Heart right ventricle (tissue), 16 donors: ENCODE results near the gene DRP2. TPM values are rescaled to one million over a fixed set of nuclear protein-coding genes. Genes with fewer than 3 reads are reported as not detected.

Experiments
- ATAC-seq, 8 donors: fragments of 200-7000 bp; cut with Tn5 transposase; one replicate each; pipeline ENCODE4 v1.9.1; 2020; ENCODE audit warnings: mild to moderate bottlenecking in 8 of 8, moderate library complexity in 8 of 8, moderate number of reproducible peaks in 1 of 8
- DNase-seq, 2 donors: peaks; one replicate each; pipeline ENCODE4 v3.0.0-alpha.2; 2020
- H3K27ac ChIP-seq, 10 donors: fragments of 200-600 bp; sonication (generic) in 2 of 10; one replicate each; pipeline versions ENCODE4 v1.5.0 to v1.8.0; 2020 to 2022; ENCODE audit warnings: mild to moderate bottlenecking in 3 of 10
- H3K27me3 ChIP-seq, 7 donors: fragments of 200-600 bp; one replicate each; pipeline ENCODE4 v1.8.0; 2021 to 2022; ENCODE audit warnings: mild to moderate bottlenecking in 2 of 7
- H3K36me3 ChIP-seq, 9 donors: fragments of 200-600 bp; sonication (generic) in 1 of 9; one replicate each; pipeline versions ENCODE4 v1.5.0 to v1.8.0; 2020 to 2022; ENCODE audit warnings: mild to moderate bottlenecking in 2 of 9
- H3K4me1 ChIP-seq, 9 donors: fragments of 200-600 bp; sonication (generic) in 1 of 9; one replicate each; pipeline versions ENCODE4 v1.5.0 to v1.8.0; 2020 to 2022; ENCODE audit warnings: mild to moderate bottlenecking in 4 of 9
- H3K4me3 ChIP-seq, 10 donors: fragments of 200-600 bp; sonication (generic) in 2 of 10; one replicate each; pipeline versions ENCODE4 v1.5.0 to v1.8.0; 2020 to 2022; ENCODE audit warnings: mild to moderate bottlenecking in 7 of 10, moderate library complexity in 2 of 10
- H3K9me3 ChIP-seq, 11 donors: fragments of 200-600 bp in 10 of 11; sonication (generic) in 2 of 11; one replicate each; pipeline versions ENCODE4 v1.5.0 to v1.8.0; 2013 to 2022; ENCODE audit warnings: mild to moderate bottlenecking in 2 of 11, control low read depth in 1 of 11, moderate library complexity in 1 of 11
- CTCF ChIP-seq, 9 donors: fragments of 200-600 bp; sonication (generic) in 2 of 9; IDR thresholded peaks; one replicate each; pipeline versions ENCODE4 v1.5.0 to v1.8.0; 2021 to 2022; ENCODE audit warnings: antibody characterized with exemption in 9 of 9, mild to moderate bottlenecking in 5 of 9, moderate library complexity in 1 of 9
- WGBS, 2 donors: extraction: QIAGEN DNeasy Blood & Tissue Kit; methylation state at CpG; one replicate each; pipeline ENCODE4 v1.1.7; 2013; ENCODE audit warnings: inconsistent platforms in 1 of 2; 5-methylcytosine and 5-hydroxymethylcytosine counted together
- intact Hi-C, 10 donors: fragments of 100-400 bp; cut with DNase I; formaldehyde crosslinking; loops; one replicate each; pipeline versions ENCODE4 v1.11.1 to v1.14.2; 2022
- polyA plus RNA-seq, 2 donors: library from polyadenylated mRNA; stranded (reverse); fragments of 200-250 nt; gene quantifications; one replicate each; pipeline ENCODE4 v1.2.3, GENCODE V29; 2013
- total RNA-seq, 10 donors: library from RNA; stranded (reverse); fragmentation: NEBNext Ultra II Directional in 3 of 10; extraction: Animal tissue kit (Norgen Biotek cat#: 25700) in 3 of 10; gene quantifications; one replicate each; pipeline versions ENCODE4 v1.2.1 to v1.2.4, GENCODE V29; 2021 to 2023
- donor health status: Arrhythmogenic right ventricular cardiomyopathy.
- donor health status: ischemic (EF 13 %, LVEDD 7.1; RV severe dilation, severe dysfunction).
- donor health status: healthy with polysubstance abuse.
- donor health status: DM: no; HTN: yes; CAD: no.
- donor health status: DM: no; HTN: no; CAD: no.
- donor health status: ischemic (EF 25% LVEDD 6.9; RV normal size, moderate dysfunction).
- donor health status: ischemic (EF 25% LVEDD 5.7; RV mildly dilated, moderate dysfunction).
- donor health status: healthy.
- donor health status: DM: yes; HTN: yes; CAD: no.
- donor health status: Ischemic cardiomyopathy.
- donor health status: ischemic (EF 35%, LVEDD 5.7; RV mildly dilated, moderate dysfunction).
- donor health status: nonischemic (EF 11% LVEDD 7.7; RV severe dilation, severe dysfunction).
- donor health status: DM: yes; HTN: yes; CAD: no.
- donor health status: PGD.
- donor health status: ischemic (EF 29% LVEDD 5.4; RV normal size, mild dysfunction).
- donor health status: nonischemic (EF 23%, LVEDD 6.1; RV moderate dilation, normal function).

Gene DRP2
- total and polyA plus RNA-seq, 12 donors = 0.01 to 0.24 (median 0.07) TPM; not detected in 5

GRCh38 chrX:101241531-101241930 is 21.9 kb downstream of the DRP2 start:
- Histone ChIP-seq H3K4me1 (no peaks in the 10 kb centered on the region), H3K9me3 (no peaks in the 10 kb centered on the region), H3K4me3 (no peak overlapping the region), H3K36me3 (no peaks in the 10 kb centered on the region), H3K27ac (no peak overlapping the region), H3K27me3 (peaks cover 0 to 20% (median 0%) of the 10 kb centered on the region in 7 donors)
- WGBS, 2 donors = 95 to 98% methylated on average over 9 of the region's 9 CpGs
- no peak for TF ChIP-seq CTCF (IDR thresholded peaks at IDR 0.05)
- DNase-seq = no peak
- no peak for ATAC-seq
- intact Hi-C loops = no loop called here

- no peaks in the 10 kb centered on the region for H3K36me3 ChIP-seq
These were observed 33.0 kb downstream of the DRP2 start for GRCh38 chrX:101252634-101253033.

GRCh38 chrX:101257448-101258258 is 38.1 kb downstream of the DRP2 start:
- Histone ChIP-seq H3K4me3 (no peak overlapping the region), H3K9me3 (no peaks in the 10 kb centered on the region), H3K27me3 (no peaks in the 10 kb centered on the region), H3K36me3 (no peaks in the 10 kb centered on the region), H3K27ac (no peak overlapping the region), H3K4me1 (no peaks in the 10 kb centered on the region)
- ATAC-seq (no peak), DNase-seq (no peak)
- 87 to 89% methylated on average over 4 of the region's 4 CpGs for WGBS, 2 donors
- intact Hi-C loops = no loop called here
- TF ChIP-seq CTCF (IDR thresholded peaks at IDR 0.05) = no peak

More at GRCh38 chrX:101252634-101253033, 33.0 kb downstream of the DRP2 start:
- H3K27ac ChIP-seq = no peak overlapping the region
- WGBS, 2 donors = 69 to 73% methylated on average over 2 of the region's 2 CpGs
- ATAC-seq (no peak), DNase-seq (no peak)
- peaks cover 0 to 5% (median 0%) of the 10 kb centered on the region in 7 donors for H3K27me3 ChIP-seq
- no peak overlapping the region for H3K4me3 ChIP-seq
- TF ChIP-seq CTCF (IDR thresholded peaks at IDR 0.05) = no peak
- no peaks in the 10 kb centered on the region for H3K4me1 ChIP-seq
- intact Hi-C loops = no loop called here
- H3K9me3 ChIP-seq = no peaks in the 10 kb centered on the region

GRCh38 chrX:101258259-101258581 is 38.6 kb downstream of the DRP2 start:
- WGBS, 2 donors = 96% methylated on average over 11 of the region's 11 CpGs
- H3K4me3 ChIP-seq = no peak overlapping the region
- H3K4me1 ChIP-seq = no peaks in the 10 kb centered on the region
- H3K36me3 ChIP-seq = no peaks in the 10 kb centered on the region
- no peaks in the 10 kb centered on the region for H3K9me3 ChIP-seq
- no peak for ATAC-seq
- no peak overlapping the region for H3K27ac ChIP-seq
- intact Hi-C loops = no loop called here
- no peaks in the 10 kb centered on the region for H3K27me3 ChIP-seq
- no peak for DNase-seq
- no peak for TF ChIP-seq CTCF (IDR thresholded peaks at IDR 0.05)
